Kidney (tissue), 14 donors: ENCODE results near the gene C1orf232. TPM values are rescaled to one million over a fixed set of nuclear protein-coding genes. Genes with fewer than 3 reads are reported as not detected.

Source experiments
- DNase-seq, 5 donors: peaks; one replicate each; pipeline ENCODE4 v3.0.0-alpha.2; 2013 to 2020
- FAIRE-seq: peaks from 2 replicates; lab custom pipeline; 2012; peaks lifted over from hg19 to GRCh38; lab: Jason Lieb, UNC
- H3K27ac ChIP-seq, 2 donors: one replicate each; pipeline ENCODE4 v1.7.0; 2013; ENCODE audit warnings: low read depth in 2 of 2, low read length in 2 of 2, inconsistent platforms in 1 of 2
- H3K27me3 ChIP-seq: one replicate; pipeline ENCODE4 v1.7.1; 2013; ENCODE audit warnings: low read length, inconsistent platforms; ENCODE audit not compliant: control insufficient read depth, insufficient read depth
- H3K36me3 ChIP-seq, 3 donors: one replicate each; pipeline versions ENCODE4 v1.7.0 to v1.7.1; 2013; ENCODE audit warnings: low read length in 3 of 3, control low read depth in 1 of 3, inconsistent platforms in 1 of 3; ENCODE audit not compliant: insufficient read depth in 3 of 3, control insufficient read depth in 2 of 3
- H3K4me1 ChIP-seq, 3 donors: one replicate each; pipeline versions ENCODE4 v1.7.0 to v1.7.1; 2013; ENCODE audit warnings: low read length in 3 of 3, inconsistent platforms in 1 of 3, low read depth in 1 of 3; ENCODE audit not compliant: control insufficient read depth in 2 of 3, insufficient read depth in 2 of 3
- H3K4me3 ChIP-seq, 3 donors: one replicate each; pipeline versions ENCODE4 v1.7.0 to v1.8.1; 2013; ENCODE audit warnings: low read length in 3 of 3, control low read depth in 1 of 3, inconsistent platforms in 1 of 3
- H3K9ac ChIP-seq, 3 donors: one replicate each; pipeline versions ENCODE4 v1.7.0 to v1.7.1; 2013; ENCODE audit warnings: low read length in 3 of 3, control low read depth in 1 of 3, inconsistent platforms in 1 of 3
- H3K9me3 ChIP-seq, 3 donors: one replicate each; pipeline versions ENCODE4 v1.7.0 to v1.7.1; 2013; ENCODE audit warnings: low read length in 3 of 3, control low read depth in 1 of 3, inconsistent platforms in 1 of 3; ENCODE audit not compliant: control insufficient read depth in 2 of 3, insufficient read depth in 1 of 3
- intact Hi-C: fragments of 100-400 bp; cut with DNase I; formaldehyde crosslinking; loops from one replicate; pipeline ENCODE4 v1.11.1; 2022
- polyA plus RNA-seq: library from polyadenylated mRNA; stranded (reverse); fragments of 350-450 nt; fragmentation: Illumina TruSeq; extraction: RNeasy Lipid Tissue Mini Kit (QIAGEN cat#74804); gene quantifications from one replicate; pipeline ENCODE4 v1.2.3, GENCODE V29; 2014; ENCODE audit warnings: low read depth, low replicate concordance; ENCODE audit not compliant: insufficient read depth
- total RNA-seq: library from RNA; stranded (reverse); fragmentation: NEBNext Ultra II Directional; extraction: Animal tissue kit (Norgen Biotek cat#: 25700); gene quantifications from one replicate; pipeline ENCODE4 v1.2.1, GENCODE V29; 2021
- TF ChIP-seq, protein P1 (sequence below): IDR thresholded peaks from 3 replicates; pipeline ENCODE4 v1.5.1; 2012; ENCODE audit warnings: mild to moderate bottlenecking, moderate library complexity, borderline replicate concordance; ENCODE audit not compliant: insufficient read depth; ENCODE audit errors: extremely low read depth
- donor health status: control.
- donor health status: control.
- donor health status: control.
- donor health status: control.
- donor health status: control.
- donor health status: DM: yes; HTN: yes; CAD: no.
- donor health status: Normal renal cell carcinoma (clear cell type).

The C1orf232 gene
- total and polyA plus RNA-seq, 2 donors from 2014 or later, result not detected

DNA sequence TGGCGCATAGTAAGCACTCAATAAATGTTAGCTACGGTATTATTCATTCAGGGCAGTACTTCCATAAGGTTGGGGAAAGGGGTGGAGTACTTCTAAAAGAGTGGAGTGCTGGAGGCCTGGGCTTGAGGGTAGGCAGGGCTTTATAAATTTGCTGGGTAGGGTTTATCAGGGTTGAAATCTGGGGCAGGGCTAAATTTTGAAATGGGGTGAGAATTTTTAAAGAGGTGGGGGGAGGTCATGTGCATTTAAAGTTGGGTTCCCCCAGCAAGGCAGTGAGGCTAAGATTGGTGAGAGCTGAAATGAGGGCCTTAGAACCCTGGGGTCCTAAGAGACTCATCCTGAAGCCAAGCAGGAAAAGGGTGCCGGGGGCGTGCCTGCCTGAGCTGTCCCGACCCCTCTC lies 31.6 kb upstream of the C1orf232 start:
- Histone ChIP-seq H3K4me1 (peaks cover 0 to 2% (median 0%) of the 10 kb centered on the region in 3 donors), H3K9me3 (no peaks in the 10 kb centered on the region), H3K36me3 (no peaks in the 10 kb centered on the region), H3K9ac (no peak overlapping the region), H3K27ac (no peak overlapping the region), H3K27me3 (no peaks in the 10 kb centered on the region), H3K4me3 (no peak overlapping the region)
- no peak for FAIRE-seq
- intact Hi-C loops, result no loop called here
- TF ChIP-seq, protein P1, sequence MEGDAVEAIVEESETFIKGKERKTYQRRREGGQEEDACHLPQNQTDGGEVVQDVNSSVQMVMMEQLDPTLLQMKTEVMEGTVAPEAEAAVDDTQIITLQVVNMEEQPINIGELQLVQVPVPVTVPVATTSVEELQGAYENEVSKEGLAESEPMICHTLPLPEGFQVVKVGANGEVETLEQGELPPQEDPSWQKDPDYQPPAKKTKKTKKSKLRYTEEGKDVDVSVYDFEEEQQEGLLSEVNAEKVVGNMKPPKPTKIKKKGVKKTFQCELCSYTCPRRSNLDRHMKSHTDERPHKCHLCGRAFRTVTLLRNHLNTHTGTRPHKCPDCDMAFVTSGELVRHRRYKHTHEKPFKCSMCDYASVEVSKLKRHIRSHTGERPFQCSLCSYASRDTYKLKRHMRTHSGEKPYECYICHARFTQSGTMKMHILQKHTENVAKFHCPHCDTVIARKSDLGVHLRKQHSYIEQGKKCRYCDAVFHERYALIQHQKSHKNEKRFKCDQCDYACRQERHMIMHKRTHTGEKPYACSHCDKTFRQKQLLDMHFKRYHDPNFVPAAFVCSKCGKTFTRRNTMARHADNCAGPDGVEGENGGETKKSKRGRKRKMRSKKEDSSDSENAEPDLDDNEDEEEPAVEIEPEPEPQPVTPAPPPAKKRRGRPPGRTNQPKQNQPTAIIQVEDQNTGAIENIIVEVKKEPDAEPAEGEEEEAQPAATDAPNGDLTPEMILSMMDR, result no peak
- no peak for DNase-seq

DNA sequence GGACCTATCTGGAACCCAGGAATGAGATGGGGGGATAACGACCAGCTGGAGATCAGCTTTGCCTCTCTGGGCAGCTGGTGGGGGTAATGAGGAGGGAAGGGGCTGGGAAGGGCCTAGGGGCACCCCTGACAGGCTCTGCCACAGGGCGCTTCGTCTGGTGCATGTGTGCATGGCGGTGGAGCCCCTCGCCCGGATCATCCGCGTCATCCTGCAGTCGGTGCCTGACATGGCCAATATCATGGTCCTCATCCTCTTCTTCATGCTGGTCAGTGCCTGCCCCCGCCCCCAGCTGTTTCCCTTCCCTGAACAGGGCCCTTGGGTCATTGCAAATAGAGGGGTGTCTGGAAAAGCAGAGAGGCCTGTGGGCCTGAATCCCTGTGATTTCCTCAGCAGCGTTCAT lies 29.1 kb upstream of the C1orf232 start:
- FAIRE-seq, result no peak

DNA sequence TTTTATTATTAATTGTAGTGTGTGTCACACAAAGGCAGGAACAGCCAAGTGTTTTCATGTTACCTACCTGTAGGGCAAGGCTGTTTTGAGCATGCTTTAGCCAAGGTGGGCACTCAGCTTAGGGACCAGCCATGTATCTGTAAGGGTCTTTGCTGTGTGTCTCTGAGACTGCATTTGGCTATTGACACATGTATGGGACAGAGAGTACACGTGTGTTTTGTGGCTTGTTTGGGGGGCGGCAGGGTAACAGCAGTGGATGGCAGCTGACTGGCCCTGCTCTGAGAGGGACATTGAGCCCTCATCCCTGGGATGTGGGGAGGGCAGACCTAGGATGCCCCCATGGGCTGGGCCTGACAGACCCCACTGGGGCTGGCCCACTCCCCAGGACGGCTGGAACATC lies 28.5 kb upstream of the C1orf232 start:
- DNase-seq (no peak), FAIRE-seq (no peak)
- Histone ChIP-seq H3K9ac (no peak overlapping the region), H3K36me3 (no peaks in the 10 kb centered on the region), H3K4me1 (peaks cover 0 to 2% (median 0%) of the 10 kb centered on the region in 3 donors), H3K27ac (no peak overlapping the region), H3K4me3 (no peak overlapping the region), H3K9me3 (no peaks in the 10 kb centered on the region), H3K27me3 (no peaks in the 10 kb centered on the region)
- TF ChIP-seq, protein P1, result no peak
- intact Hi-C loops, result no loop called here

More for the DNA sequence above, 29.1 kb upstream of the C1orf232 start:
- no peaks in the 10 kb centered on the region for H3K36me3 ChIP-seq
- no peak overlapping the region for H3K27ac ChIP-seq
- H3K4me3 ChIP-seq, result no peak overlapping the region
- TF ChIP-seq, protein P1, result no peak
- no peaks in the 10 kb centered on the region for H3K9me3 ChIP-seq
- no peak for DNase-seq
- peaks cover 0 to 2% (median 0%) of the 10 kb centered on the region in 3 donors for H3K4me1 ChIP-seq
- no peak overlapping the region for H3K9ac ChIP-seq
- intact Hi-C loops, result no loop called here
- no peaks in the 10 kb centered on the region for H3K27me3 ChIP-seq

DNA sequence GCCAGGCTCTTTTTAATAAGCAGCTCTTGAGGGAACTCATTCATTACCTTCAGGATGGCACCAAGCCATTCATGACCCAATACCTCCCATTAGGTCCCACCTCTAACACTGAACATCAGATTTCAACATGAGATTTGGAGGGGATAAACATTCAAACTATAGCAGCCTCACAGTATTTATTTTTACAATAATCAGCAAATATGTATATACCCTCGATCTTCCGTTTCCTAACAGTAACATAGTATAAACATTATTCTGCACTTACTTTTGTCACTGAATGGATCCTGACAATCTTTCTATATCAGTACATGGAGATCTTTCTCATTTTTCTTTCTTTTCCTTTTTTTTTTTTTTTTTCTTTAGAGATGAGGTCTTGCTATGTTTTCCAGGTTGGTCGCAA lies 27.0 kb upstream of the C1orf232 start:
- intact Hi-C loops, result no loop called here
- FAIRE-seq (no peak), DNase-seq (no peak)
- TF ChIP-seq, protein P1, result no peak
- no peaks in the 10 kb centered on the region for H3K27me3 ChIP-seq
- H3K4me1 ChIP-seq, result no peaks in the 10 kb centered on the region
- no peak overlapping the region for H3K27ac ChIP-seq
- H3K36me3 ChIP-seq, result no peaks in the 10 kb centered on the region
- no peak overlapping the region for H3K9ac ChIP-seq
- H3K4me3 ChIP-seq, result no peak overlapping the region
- H3K9me3 ChIP-seq, result no peaks in the 10 kb centered on the region
